Measurements from ENCODE around the gene SERP2.

DNA sequence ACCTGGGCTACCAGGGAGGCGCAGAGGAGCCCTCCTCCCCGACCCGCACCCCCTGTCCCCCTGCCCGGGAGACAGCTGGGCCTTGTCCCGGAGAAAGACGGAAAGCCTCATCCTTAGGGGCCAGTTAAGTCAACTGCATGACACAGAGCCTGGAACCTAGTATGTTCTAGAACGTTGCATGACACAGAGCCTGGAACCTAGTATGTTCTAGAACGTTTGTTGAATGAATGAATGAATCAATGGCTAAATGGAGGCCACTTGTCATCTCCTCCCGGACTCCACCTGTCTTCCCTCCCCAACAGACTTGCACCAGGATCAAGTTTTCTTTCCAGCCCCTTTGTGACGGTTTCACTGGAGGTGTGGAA lies 706 bp downstream of the SERP2 start:
- TF ChIP-seq, protein P1, sequence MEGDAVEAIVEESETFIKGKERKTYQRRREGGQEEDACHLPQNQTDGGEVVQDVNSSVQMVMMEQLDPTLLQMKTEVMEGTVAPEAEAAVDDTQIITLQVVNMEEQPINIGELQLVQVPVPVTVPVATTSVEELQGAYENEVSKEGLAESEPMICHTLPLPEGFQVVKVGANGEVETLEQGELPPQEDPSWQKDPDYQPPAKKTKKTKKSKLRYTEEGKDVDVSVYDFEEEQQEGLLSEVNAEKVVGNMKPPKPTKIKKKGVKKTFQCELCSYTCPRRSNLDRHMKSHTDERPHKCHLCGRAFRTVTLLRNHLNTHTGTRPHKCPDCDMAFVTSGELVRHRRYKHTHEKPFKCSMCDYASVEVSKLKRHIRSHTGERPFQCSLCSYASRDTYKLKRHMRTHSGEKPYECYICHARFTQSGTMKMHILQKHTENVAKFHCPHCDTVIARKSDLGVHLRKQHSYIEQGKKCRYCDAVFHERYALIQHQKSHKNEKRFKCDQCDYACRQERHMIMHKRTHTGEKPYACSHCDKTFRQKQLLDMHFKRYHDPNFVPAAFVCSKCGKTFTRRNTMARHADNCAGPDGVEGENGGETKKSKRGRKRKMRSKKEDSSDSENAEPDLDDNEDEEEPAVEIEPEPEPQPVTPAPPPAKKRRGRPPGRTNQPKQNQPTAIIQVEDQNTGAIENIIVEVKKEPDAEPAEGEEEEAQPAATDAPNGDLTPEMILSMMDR (IDR thresholded peaks at IDR 0.05; ENCODE audit: extremely low read depth in 1 of 2, insufficient read depth in 1 of 2, low read depth in 1 of 2, low read length in 2 of 2), result no peak
- TF ChIP-seq MYC (IDR thresholded peaks at IDR 0.05; ENCODE audit: low read depth, low read length) (no peak), POLR2AphosphoS5 (IDR thresholded peaks at IDR 0.05; ENCODE audit: insufficient read depth, low read depth, low read length) (no peak), POLR2A (IDR thresholded peaks at IDR 0.05; ENCODE audit: low read depth, low read length) (no peak), JUN (IDR thresholded peaks at IDR 0.05; ENCODE audit: borderline replicate concordance, insufficient read depth, insufficient read length, low read depth) (no peak), EZH2 (IDR thresholded peaks at IDR 0.05; ENCODE audit: borderline replicate concordance, low read depth, low read length, severe bottlenecking) (no peak), GATA2 (IDR thresholded peaks at IDR 0.05; ENCODE audit: insufficient read depth, insufficient read length, low read depth, low read length) (no peak), FOS (IDR thresholded peaks at IDR 0.05; ENCODE audit: borderline replicate concordance, insufficient read depth, low read length) (no peak)
- TF ChIP-seq, protein P2, sequence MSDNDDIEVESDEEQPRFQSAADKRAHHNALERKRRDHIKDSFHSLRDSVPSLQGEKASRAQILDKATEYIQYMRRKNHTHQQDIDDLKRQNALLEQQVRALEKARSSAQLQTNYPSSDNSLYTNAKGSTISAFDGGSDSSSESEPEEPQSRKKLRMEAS (IDR thresholded peaks at IDR 0.05; ENCODE audit: insufficient read depth, insufficient read length), result no peak

Measured in endothelial cell of umbilical vein (primary cell).